Hematopoietic multipotent progenitor cell treated with erythropoietin and hydrocortisone succinate and interleukin-3 and kit ligand, for 8 days (in vitro differentiated cells): ENCODE data around the gene CFAP53.
"Not testable (repeated sequence)": the region's sequence is repeated elsewhere in the genome, so short reads cannot be mapped to it uniquely, and the experiment has no call there.

ENCODE experiments used
- DNase-seq: peaks from one replicate; pipeline ENCODE4 v3.0.0-alpha.2; 2015

CFAP53 gene

DNA sequence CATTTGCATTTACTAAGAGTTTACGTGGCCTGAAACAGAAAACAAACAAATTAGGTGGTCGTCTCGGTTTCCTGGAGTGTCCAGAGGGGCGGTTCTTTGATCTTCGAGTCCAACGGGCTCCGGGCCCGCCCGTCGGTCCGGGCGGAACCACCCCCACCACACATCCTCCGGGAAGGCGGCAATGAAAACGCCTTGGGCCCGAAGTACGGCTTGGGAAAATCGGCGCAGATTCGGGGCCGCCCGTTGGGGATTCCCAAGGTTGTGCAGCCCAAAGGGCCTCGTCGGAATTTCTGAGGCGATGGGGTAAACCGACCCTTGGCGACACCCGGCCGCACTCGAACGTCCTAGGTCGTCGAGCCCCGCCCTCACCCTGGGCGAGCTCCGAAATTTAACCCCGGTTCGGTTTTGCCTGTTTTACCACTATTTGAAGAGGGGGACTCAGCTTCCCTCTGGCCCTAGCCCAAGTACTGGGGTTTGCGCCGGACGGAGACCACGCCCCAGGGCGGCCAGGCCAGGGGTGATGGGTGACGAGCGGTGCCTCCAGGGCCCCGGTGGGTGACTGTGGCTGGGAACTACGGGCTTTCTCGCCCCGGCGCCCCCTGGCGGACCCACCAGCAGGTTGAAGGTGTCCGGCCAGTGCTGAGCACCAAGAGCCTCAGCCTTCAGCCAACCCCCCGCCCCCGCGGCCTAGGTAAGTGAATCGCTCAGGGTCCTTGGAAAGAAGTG lies 1.9 kb upstream of the CFAP53 start:
- peak; percentile 80 for DNase-seq

DNA sequence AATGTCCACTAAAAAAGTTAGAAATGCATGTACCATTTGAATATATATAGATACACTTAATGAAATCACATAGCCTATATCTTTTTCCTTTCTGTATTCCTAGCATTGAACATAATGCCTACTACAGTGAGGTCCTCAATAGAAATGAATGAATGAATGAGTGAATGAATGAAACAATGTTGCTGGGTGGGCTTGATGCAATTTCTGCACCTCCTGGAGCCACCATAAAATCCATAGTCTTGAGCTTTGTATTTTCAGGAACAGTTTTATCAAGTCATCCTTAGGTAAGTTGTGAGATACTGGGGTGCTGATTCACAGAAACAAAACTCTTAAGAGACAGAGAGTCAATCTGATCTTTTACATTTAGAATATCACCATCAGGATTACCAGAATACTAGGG lies 3.3 kb downstream of the CFAP53 start:
- no peak for DNase-seq

DNA sequence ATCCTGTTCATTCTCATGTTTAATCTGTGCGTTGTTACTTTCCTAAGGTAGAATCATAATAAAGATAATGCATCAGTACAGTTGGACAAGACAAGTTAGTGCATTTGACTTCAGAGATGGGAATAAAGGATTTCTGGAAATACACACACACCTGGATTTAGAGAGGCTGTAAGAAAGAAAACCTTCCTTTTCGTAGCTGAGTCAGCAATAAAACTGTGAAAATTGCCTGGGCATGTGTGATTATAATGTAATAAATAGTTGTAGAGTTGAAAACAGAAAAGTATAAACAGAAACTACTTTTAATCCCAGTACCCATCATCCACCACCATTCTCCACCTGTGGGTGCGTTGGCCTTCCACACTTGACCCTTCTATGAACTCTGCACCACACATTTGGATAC lies 15.4 kb downstream of the CFAP53 start:
- DNase-seq, result no peak

DNA sequence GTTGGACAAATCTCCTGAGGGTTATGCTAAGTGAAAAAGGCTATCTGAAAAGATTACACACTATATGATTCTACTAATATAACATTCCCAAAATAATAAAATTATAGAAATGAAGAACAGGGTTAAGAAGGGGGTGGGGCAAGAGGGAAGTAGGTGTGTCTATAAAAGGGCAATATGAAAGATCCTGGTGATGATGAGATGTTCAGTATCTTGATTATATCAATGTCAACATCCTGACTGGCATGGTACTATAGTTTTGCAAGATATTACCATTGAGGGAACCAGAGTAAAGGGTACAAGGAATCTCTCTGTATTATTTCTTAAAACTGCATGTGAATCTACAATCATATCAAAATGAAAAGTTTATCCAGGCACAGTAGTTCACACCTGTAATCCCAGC lies 16.7 kb downstream of the CFAP53 start:
- no peak for DNase-seq

DNA sequence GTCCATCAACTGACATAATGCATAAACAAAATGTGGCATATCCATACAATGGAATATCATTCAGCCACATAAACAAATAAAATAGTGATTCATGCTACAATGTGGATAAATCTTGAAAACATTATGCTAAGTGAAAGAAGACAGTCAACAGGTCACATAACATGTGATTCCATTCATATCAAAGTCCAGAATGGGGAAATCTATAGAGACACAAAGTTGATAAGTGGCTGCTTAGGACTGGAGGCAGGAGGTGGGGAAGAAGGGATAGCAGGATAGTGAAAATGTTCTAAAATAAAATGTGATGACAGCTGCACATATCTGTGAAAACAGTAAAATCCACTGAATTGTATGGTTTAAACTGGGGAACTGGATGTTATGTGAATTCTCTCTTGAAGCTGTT lies 18.7 kb downstream of the CFAP53 start:
- DNase-seq, result no peak

- DNase-seq, result not testable (repeated sequence)
Measured at GRCh38 chr18:50241768-50242167, 24.5 kb downstream of the CFAP53 start.

DNA sequence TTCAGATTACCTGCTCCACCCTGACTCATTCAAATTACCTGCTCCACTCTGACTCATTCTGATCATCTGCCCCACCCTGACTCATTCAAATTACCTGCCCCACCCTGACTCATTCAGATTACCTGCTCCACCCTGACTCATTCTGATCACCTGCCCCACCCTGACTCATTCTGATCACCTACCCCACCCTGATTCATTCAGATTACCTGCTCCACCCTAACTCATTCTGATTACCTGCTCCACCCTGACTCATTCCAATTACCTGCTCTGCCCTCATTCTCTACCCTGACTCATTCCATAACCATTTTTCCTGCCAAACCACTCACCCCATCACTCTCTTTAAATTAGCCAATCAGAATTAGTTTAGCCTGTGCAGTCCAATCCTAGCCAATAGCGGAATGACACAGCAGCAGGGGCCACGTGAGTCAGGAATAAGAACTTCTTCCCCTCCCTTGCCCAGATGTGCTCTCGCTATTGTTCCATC lies 26.2 kb downstream of the CFAP53 start:
- no peak for DNase-seq

- DNase-seq, result no peak
Measured at GRCh38 chr18:50232419-50232818, 33.9 kb downstream of the CFAP53 start.

DNA sequence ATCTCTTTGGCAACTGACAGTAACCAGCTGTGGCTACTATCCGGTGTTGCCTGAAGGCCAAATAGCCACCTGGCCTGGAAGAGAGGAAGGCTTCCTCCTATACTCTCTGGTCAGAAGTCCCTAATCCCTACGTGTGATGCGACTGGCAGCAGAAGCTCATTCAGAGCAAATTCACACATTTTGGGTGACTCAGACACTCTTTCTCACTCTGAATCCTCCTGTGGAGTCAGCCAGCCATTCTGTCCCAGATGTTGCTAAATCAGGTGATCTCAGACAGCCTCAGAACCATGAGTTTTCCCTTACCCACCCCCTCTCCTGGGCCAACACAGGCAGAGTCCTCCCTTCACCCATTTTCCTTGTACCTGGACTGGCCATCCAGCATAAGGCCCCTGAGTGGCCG lies 34.7 kb downstream of the CFAP53 start:
- DNase-seq, result no peak

DNA sequence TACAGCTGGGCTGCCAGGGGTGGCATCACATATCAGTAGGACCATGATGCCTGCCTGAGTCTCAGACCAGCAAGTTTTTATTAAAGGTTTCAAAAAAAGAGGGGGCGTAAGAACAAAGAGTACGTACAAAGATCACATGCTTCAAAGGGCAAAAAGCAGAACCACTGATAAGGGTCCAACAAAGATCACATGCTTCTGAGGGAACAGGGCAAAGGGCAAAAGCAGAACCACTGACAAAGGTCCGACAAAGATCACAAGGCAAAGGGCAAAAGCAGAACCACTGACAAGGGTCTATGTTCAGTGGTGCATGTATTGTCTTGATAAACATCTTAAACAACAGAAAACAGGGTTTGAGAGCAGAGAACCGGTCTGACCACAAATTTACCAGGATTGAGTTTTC lies 46.0 kb downstream of the CFAP53 start:
- not testable (repeated sequence) for DNase-seq

GRCh38 chr18:50218432-50219197 lies 47.7 kb downstream of the CFAP53 start:
- DNase-seq, result peak; percentile 38

DNA sequence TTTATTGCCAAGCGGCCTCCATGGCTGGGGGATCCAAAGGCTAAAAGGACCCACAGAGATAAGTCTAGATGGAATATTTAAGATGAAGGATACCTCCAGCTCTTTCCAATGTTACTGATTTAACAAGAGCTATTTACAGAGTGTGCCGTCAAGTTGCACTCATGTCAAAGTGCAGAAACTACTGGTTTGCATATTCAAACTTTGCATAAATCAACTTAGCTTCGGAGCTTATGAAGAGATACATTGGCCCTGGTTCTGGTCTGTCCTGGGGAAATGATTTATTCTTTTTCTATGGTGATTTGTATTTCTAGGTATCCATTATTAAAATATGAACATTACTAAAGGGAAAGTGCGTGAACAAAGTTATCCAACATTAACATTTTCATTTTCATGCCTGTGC lies 57.0 kb downstream of the CFAP53 start:
- DNase-seq, result no peak

- DNase-seq, result no peak
Measured at GRCh38 chr18:50207722-50208121, 58.6 kb downstream of the CFAP53 start.

DNA sequence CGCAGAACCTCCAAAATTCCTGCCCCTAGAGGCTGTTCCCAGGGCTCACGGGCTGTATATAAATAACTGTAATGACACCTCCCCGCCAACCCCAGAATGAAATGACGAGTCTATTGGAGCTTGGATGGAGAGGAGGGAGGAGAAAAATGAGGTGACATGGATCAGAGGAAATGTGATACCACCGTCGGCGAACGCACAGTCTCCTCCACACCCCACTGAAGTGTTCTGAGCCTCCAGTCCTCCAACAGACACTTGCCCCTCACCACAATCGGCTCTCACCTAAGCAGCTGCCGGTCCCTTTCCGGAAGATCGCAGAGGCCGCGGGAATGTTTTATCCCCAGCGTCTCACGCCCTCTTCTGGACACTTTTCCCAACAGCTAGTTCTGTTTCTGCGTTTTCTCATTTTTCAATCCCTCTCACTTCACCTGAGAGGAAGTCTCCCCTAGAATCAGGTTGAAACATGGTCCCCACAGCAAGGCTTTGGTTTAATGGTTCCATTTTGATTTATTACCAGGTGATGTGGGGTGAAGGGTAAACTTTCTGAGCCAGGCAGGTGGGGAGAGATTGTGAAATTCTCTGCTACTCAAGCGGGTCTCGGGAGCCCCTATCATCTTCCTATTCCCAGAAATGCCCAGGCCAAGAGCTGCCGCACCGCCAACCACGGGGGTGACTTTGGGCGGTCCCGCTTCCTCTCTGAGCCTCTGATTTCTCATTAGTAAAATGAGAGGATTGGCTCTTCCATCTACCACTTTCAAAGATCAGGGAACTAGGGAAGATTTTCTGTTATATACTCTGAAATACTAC lies 62.3 kb downstream of the CFAP53 start:
- DNase-seq, result peak; percentile 30

- no peak for DNase-seq
Measured at GRCh38 chr18:50201476-50202018, 64.7 kb downstream of the CFAP53 start.

DNA sequence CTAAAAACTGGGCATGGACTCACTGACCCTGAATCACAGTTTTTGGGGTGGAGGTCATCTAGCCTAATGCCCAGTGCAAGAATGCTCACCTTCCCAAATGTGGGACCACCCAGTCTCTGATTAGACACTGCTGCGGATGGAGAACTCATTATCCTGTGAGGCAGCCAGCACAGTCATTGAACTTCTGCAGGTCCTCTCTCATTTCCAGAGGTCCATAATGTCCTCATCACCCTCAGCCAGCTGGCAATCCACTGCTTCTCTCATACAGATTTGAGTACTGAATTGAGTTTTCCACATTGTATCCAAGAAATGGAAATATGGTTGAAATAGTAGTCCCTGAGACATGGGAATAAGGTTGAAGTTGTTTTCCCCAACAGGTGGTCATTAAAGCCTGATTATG lies 66.4 kb downstream of the CFAP53 start:
- no peak for DNase-seq

GRCh38 chr18:50199346-50199855 lies 66.9 kb downstream of the CFAP53 start:
- DNase-seq, result no peak

GRCh38 chr18:50196261-50196660 lies 70.0 kb downstream of the CFAP53 start:
- DNase-seq, result no peak

DNA sequence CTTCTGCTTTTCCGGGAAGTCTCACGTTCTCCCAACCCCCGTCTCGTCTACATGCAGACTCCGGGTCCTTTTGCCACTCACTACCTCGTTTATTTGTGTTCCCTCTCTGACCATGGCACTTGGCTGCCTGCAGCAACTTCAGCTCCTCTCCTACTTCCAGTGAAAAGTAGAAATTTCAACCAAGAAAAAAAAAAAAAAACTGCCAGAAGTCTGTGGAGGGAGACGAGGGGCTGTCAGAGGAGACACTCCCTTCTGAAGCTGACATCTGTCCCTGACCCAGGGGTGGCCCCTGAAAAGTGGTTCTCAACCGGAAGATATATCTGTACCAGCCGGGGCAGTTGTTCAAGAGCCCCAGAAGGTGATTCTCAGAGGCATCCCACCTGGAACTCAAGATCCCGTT lies 70.6 kb downstream of the CFAP53 start:
- no peak for DNase-seq

DNA sequence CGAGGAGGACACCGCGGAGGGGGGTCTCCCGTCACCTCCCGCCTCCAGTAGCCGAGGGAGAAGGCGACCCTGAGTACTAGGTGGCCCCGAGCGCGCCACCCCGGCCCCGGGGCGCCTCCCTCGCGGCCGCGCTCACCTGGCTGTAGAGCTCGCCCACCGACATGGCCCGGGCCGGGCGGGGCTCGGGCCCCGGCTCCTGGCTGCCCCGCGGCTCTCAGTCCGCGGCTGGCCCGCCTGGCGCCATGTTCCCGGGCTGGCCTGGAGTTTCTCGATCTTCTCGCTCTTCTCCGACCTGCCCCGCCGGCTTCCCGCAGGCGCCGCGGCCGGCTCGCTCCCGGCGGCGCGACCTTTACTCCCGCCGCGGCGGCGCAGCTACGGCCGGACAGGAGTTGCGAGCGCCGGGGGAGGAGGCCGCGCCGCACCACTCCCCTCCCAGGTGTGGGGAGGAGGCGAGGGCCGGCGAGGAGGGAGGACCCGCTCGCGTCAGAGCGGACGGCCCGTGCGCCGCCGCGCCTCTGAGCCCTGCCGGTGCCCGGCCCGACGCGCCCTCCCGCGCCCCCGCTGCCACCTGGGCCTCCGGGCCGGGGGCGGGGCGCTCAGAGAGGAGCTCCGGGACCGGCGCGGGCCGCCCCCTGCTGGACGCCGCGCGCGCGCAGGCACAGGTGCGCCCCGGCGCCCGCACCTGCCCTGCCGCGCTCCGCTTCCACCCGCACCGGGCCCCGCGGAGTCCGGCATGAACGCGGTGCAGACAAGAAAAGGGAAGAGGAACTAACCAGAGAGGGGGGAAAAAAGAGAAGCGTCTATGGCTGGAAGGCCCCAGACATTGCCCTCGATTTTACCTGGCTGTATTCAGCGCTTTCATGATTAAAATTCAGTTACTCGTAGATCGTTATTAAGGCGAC lies 71.4 kb downstream of the CFAP53 start, which contains the start of gene MYO5B:
Gene MYO5B, minus strand, starts transcription at position 517 of the 902 bp plus-strand sequence. Its CDS starts 354 bp downstream, at position 163.
- DNase-seq, result no peak

DNA sequence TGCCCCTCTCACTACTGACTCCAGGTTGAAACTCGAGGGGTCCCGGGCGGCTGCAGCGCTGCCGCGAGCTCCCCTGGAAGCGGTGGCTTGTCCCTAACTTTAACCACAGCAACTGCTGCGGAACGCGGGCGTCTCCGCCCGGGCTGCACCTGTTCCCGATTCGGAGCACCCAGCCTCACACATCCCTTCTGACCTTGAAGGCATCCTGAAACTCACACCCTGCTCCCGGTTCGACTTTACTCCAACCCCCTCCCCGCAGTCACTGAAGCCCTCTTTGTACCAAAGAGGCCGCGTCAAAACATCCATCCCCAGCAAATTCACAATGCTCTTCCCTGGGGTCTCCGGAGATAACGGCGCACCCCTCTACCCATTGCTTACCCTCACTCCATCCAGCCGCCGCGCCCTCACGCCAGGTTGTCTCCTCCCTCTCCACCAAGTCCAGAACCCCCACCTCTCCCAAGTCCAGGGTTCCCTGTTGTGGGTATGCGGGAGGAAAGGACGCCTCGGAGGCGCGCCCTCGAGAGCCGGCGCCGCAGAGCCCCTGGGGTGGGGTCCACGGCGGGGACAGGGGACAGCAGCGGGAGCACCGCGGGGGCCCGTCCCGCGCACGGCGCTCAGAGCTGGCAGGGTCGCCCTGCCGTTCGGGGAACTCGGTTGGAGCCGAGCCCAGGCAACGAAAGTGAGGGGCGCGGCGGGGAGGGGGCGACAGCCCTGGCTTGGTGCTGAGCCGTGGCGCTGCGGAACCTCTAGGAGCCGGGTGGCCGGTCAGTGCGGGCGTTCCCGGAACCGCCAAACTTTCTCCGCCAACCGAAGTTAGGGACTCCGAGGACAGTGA lies 72.3 kb downstream of the CFAP53 start:
- no peak for DNase-seq
